C1 segment of cervical spinal cord (tissue), 14 donors: ENCODE data around the gene ANKH.
"Not testable (repeated sequence)": the region's sequence is repeated elsewhere in the genome, so short reads cannot be mapped to it uniquely, and the experiment has no call there.

ENCODE experiments used
- DNase-seq, 14 donors: peaks; one replicate each; lab custom pipeline; 2025; lab: John Stamatoyannopoulos, UW

The ANKH gene

GRCh38 chr5:14871214-14872069, at the start of gene ANKH:
Gene ANKH, minus strand, starts transcription at chr5:14871778. Its CDS starts 331 bp downstream, at chr5:14871447.
- peak in 13 of 14 donors; percentile 35 to 91 (median 80) for DNase-seq

DNA sequence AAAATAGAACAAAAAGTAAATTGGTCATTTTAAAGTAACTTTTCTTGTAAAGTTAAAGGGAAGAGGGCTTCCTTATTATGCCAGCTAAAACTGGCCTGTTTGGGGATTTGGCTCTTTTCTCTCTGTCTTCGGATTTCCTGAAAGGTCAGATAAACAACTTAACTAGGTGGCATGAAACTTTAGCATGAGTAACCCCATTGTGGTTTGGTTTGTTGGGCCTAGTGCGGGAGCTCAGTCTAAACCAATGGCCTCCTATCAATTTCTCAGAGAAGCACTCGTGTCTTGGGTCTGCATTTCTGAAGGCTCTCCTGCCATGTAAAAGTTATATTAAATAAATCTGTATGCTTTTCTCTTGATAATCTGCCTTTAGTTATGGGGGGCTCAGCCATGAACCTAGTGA, 48.5 kb upstream of the ANKH start:
- DNase-seq, result no peak

- DNase-seq, result not testable (repeated sequence)
These were observed 47.5 kb upstream of the ANKH start for GRCh38 chr5:14919106-14919505.

- DNase-seq, result no peak
These were observed 46.1 kb upstream of the ANKH start for GRCh38 chr5:14917719-14918118.

DNA sequence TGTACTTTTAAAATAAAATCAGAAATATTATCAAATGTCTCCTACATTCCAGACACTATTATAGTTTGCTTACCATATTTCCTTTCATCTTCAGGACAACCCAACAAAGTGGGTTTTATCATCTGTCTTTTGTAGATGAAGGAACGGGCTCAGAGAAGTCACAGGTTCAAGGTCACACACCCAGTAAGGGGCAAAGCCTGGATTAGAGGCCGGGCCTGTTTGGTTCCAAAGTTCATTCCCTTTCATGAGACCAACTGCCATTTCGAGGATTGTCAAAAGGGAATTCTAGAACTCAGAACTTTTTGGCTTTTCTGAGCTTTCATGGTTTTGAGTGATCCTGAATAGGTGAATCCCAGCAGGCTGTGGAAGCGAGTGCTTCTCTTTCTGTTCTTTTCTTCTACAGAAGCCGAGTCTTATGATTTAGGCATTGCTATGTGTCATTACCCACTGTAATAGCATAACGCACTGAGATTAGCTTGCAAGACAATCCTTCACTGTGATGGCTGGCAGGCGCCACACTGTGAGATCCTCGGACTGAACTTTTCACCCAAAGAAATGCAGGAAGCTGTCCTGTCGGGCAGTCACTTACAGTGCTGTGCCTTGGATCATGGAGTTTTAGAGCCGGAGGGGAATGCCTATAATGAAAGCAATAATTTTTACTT, 43.8 kb upstream of the ANKH start:
- DNase-seq, result no peak

DNA sequence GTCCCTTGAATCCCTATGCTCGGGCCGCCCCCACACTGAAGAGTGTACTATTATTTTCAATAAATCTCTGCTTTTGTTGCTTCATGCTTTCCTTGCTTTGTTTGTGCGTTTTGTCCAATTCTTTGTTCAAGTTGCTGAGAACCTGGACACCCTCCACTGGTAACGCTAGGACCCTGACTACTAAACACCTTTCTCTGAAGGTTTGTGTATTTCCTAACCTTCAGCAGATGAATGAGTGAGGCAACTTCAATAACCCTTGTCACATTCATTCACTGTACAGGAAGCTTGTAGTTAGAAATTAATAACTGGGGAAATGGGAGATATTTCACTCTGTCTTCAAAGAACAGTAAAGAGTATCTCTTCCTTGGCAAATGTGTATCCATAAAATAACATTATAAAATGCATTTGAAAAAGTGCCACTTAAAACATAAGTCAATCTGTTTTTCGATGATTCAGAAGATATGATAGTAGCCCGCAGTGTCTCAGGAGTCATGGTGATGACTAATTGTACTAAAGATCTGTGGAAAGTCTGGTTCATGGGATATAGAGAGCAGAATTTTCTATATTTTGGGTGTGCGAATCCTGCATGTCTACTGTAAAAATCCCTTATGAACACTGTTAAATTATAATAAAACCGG, 43.2 kb upstream of the ANKH start:
- DNase-seq, result no peak

DNA sequence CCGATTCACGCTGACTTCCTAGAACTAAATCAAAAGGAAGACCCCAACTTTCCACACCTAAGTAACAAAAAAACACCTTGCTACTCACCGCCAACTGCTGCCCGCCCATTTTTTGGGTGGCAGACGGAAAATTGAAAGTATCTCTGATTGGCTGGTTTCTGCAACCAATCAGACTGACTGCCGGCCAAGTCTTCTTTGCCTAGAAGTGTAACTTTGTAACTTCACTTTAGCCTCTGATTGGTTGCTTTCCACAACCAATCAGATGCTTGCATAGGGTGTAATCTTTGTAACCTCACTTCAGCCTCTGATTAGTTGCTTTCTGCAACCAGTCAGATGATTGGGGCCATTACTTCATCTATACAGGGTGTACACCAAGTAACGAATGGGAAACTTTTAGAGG, 42.6 kb upstream of the ANKH start:
- DNase-seq, result no peak

DNA sequence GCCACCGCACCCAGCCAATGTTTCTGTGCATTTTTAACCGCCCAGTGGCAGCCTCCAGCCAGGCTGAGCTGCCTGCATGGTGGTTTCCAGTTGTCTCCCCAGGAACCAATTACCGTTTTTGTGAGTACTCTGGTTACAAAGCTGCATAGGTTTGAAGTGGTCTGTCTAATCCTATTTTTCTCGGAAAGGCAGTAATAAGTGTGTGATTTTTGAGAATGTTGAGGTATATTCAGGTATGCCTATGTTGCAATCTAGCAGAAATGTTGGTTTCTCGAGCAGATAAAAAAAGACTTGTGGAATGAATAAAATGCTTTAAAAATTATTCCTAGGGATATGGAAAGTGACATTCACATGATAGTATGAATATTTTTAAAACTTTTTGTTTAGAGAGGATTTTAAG, 41.5 kb upstream of the ANKH start:
- DNase-seq, result no peak

GRCh38 chr5:14912206-14912605, 40.6 kb upstream of the ANKH start:
- no peak for DNase-seq

GRCh38 chr5:14909369-14909768, 37.8 kb upstream of the ANKH start:
- DNase-seq, result no peak

DNA sequence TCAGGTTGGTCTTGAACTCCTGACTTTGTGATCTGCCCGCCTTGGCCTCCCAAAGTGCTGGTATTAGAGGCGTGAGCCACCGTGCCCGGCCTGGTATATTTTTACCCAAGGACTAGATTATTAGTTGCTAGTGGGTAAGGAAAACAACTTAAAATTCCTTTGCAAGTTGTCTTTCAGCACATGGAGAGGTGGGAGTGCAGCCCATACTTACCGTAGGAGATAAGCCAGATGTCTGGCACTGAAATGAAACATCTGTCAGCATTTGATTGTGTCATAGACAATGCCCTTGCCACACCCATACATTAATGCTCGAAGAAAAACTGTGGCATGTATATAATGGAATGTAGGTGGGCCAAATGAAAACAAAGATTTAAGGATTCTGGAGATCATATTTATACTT, 36.6 kb upstream of the ANKH start:
- DNase-seq, result no peak

GRCh38 chr5:14906628-14907027, 35.0 kb upstream of the ANKH start:
- no peak for DNase-seq

DNA sequence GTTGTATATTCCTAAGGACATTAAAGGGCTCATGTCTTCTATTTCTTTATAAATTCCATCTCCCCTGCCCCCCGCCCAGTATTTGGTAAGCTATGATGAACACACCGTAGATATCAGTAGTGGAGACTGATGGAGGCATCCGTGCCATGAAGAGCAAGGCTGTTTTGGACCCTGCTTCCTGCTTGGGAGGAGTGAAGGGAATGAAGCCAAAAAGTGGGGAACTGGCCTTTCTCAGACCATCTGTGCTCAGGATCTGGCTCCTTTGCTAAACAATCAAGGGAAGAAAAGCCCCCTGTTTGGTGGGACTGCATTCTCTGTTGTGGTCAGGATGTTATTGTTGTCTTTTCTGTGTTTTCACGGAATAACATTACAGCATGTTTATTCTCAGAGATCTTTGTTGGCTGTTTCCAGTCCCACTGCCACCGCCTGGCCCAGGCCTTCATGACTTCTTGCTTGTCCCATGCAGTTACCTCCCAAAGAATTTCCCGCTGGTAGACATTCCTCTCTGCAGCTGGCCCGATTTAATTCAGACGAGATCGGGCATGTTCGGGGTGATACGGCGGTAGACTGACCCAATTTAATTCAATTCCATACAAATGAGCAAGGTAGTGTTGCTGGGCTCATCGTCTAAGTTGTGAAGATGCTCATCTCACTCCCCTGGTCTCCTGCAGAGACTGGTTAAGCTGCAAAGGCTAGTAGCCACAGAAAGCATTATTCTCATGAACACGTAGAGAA, 31.4 kb upstream of the ANKH start:
- DNase-seq, result peak in 1 of 14 donors; percentile 77

- DNase-seq, result no peak
These were observed 30.0 kb upstream of the ANKH start for GRCh38 chr5:14901462-14902051.

DNA sequence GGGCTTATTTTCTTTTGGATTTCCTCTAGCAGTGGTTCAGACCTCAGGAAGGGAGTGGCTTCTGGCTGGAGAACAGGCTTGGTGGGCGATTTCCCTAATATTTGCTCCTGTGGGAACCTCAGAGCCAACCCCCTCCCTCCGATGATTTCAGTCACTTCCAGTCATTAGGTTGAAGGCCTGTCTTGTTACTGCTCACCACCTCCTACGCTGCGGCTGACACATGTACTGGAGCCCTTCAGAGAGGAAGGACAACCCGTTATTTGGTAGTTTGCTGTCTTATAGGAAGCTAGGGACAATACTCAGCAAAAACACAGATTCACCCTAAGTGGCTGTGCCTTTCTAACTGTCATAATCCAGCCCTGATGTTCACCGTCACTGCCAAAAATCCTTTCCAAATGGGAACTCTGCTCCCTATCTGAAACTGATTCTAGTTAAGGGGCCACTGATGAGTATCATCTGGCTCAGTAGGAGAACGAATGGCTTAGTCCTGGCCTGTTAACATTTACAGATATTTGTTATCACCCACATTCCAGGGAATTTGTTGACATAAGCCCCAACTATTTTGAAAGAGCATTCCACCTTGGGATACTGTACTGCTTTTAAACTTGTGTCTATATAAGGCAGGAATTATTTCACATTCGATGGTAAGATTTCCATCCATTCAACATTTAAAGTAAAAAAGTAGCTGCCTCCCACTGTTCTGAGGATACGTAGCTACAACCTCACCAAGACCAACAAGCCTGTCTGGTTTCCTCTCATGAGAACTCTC, 29.3 kb upstream of the ANKH start:
- DNase-seq, result no peak

DNA sequence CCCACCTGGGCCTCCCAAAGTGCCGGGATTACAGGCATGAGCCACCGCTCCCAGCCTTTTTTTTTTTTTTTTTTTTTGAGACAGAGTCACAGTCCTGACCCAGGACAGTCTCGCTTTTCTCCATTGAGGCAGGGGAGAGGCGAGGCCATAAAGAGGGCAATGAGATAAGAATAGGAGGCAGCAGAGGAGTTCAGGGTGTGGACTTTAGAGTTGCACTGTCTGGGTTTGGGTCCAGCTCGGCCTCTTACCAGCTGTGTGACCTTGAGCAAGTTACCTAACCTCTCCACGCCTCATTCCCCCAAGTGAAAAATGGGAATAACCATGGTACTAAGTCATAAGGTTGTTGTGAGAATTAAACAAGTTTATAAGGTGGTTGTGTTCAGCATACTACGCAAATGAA, 24.6 kb upstream of the ANKH start:
- no peak for DNase-seq

DNA sequence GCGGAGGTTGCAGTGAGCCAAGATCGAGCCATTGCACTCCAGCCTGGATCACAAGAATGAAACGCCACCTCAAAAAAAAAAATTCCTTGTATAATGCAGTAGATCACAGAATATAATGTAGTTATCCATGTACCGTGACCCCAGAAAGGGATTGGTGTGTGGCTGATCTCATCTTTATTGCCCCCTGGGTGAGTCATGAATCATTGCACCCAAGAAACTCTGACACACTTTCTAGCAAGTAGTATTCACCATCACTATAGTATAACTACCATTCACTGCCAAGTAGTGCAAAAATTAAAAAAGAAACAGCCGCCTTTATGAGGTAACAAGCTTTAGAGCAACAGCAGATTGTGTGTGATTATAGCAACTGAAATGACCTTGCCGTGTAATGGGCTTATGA, 23.7 kb upstream of the ANKH start:
- no peak for DNase-seq

DNA sequence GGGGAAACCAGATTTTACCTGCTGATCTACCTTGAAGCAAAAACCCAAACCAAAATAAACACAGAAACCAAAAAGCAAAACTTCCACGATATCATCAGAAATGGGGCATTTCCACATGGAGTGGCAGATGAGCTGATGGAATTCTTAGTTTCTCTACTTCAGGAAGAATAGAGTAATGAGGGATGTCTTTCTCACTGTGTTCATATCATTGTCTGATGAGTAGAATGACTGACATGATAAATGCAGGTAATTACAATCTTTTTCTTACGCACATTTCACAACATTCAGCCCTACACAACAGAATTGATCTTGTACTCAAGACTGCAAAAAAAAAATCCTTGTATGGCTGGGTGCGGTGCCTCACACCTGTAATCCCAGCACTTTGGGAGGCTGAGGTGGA, 23.2 kb upstream of the ANKH start:
- DNase-seq, result no peak

DNA sequence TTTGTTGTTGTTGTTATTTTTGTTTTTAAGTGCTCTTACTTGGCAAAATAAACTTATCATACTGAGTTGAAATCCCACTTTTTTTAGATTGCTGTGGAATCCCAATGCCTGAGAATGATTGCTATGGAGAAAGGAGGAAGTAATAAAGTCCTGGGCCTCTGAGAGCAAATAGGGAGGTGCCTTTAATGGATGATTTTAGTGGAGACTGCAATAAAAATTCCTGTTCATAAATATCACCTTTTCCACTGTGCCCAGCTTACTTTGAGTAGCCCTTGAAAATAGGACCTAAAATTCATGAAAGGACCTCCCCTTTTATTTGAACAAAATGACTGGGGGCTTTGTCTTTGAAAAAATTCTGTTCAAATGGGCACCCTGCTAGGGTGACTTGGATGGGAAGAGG, 21.8 kb upstream of the ANKH start:
- DNase-seq, result no peak

GRCh38 chr5:14890846-14891245, 19.3 kb upstream of the ANKH start:
- no peak for DNase-seq
